ENCODE data around the gene DNAJB8. TPM values are rescaled to one million over a fixed set of nuclear protein-coding genes. Genes with fewer than 3 reads are reported as not detected.

DNAJB8 gene
- total RNA-seq, 1 experiment from 2014 or later: not detected

DNA sequence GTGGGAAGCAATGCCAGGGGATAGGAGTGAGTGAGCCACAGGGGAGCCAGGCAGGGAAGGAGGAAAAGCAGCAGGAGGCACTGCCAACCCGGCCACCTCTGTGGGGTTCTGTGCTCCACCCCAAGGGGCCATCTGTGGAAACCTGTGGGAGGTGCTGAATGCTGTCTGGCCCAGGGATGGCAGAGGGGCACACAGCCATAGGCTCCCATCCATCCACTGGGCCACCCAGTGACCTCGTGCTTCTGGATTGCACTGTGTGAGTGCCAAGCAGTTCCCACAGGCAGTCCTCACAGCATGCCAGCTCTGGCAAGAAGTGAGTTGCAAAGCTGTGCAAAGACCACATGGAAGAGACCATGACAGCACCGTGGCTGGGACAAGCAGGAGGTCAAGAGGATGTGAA is 27.5 kb downstream of the DNAJB8 start:
- no peak overlapping the region for H3K4me3 Mint-ChIP-seq

More for the DNA sequence above, 27.5 kb downstream of the DNAJB8 start:
- no peak overlapping the region for H4K5ac ChIP-seq (ENCODE audit: insufficient read length, low read depth, low read length)
- no peak overlapping the region for H4K91ac ChIP-seq (ENCODE audit: insufficient read length, low read depth, low read length)
- H3K27me3 ChIP-seq (ENCODE audit: insufficient read depth, low read length): 0 out of 2 replicates have a peak, but pooled peaks cover 2% of the 10 kb centered on the region
- TF ChIP-seq, protein P1, sequence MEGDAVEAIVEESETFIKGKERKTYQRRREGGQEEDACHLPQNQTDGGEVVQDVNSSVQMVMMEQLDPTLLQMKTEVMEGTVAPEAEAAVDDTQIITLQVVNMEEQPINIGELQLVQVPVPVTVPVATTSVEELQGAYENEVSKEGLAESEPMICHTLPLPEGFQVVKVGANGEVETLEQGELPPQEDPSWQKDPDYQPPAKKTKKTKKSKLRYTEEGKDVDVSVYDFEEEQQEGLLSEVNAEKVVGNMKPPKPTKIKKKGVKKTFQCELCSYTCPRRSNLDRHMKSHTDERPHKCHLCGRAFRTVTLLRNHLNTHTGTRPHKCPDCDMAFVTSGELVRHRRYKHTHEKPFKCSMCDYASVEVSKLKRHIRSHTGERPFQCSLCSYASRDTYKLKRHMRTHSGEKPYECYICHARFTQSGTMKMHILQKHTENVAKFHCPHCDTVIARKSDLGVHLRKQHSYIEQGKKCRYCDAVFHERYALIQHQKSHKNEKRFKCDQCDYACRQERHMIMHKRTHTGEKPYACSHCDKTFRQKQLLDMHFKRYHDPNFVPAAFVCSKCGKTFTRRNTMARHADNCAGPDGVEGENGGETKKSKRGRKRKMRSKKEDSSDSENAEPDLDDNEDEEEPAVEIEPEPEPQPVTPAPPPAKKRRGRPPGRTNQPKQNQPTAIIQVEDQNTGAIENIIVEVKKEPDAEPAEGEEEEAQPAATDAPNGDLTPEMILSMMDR (conservative IDR thresholded peaks at IDR 0.05): no peak
- no peak for DNase-seq
- no peak overlapping the region for H2AK5ac ChIP-seq (ENCODE audit: insufficient read length, low read length)
- no peaks in the 10 kb centered on the region for H3K79me2 ChIP-seq (ENCODE audit: insufficient read depth, low read length)
- H3K23me2 ChIP-seq (ENCODE audit: insufficient read length, low read depth, low read length, poor library complexity, severe bottlenecking): no peaks in the 10 kb centered on the region
- no peak overlapping the region for H2BK5ac ChIP-seq (ENCODE audit: insufficient read length, low read length)
- no peak overlapping the region for H3T11ph ChIP-seq (ENCODE audit: low read length)
- no peak overlapping the region for H3K23ac ChIP-seq (ENCODE audit: insufficient read length, low read depth, low read length)
- no peaks in the 10 kb centered on the region for H3K9me3 ChIP-seq (ENCODE audit: control insufficient read depth, low read depth, low read length)
- H3K27ac Mint-ChIP-seq: no peak overlapping the region
- H3K18ac ChIP-seq (ENCODE audit: insufficient read length, low read depth, low read length): no peak overlapping the region
- H3K4me1 Mint-ChIP-seq: peaks cover 27 to 30% of the 10 kb centered on the region in 2 experiments
- no peak overlapping the region for H2BK12ac ChIP-seq (ENCODE audit: insufficient read length, low read depth, low read length)
- H3K4me2 ChIP-seq (ENCODE audit: insufficient read depth, insufficient read length, low read length): no peak overlapping the region
- H2AFZ ChIP-seq (ENCODE audit: low read length): no peak overlapping the region
- no peak overlapping the region for H2BK15ac ChIP-seq (ENCODE audit: low read depth, low read length)
- no peaks in the 10 kb centered on the region for H3K9me3 Mint-ChIP-seq
- H4K8ac ChIP-seq (replicated peaks; ENCODE audit: insufficient read length, low read depth, low read length): no peak overlapping the region
- WGBS (ENCODE audit: extremely low coverage, insufficient read length, low lambda C conversion rate): no CpG with 5 or more reads among the region's 3 CpGs
- no peak overlapping the region for H3K9ac ChIP-seq (ENCODE audit: extremely low read depth, insufficient read length, low read length)
- H3K27ac ChIP-seq (ENCODE audit: insufficient read length, low read depth, low read length): no peak overlapping the region
- no peaks in the 10 kb centered on the region for H3K79me1 ChIP-seq (ENCODE audit: insufficient read depth, low read depth, low read length, poor library complexity, severe bottlenecking)
- H4K20me1 ChIP-seq (ENCODE audit: control insufficient read depth, insufficient read depth, insufficient read length): no peaks in the 10 kb centered on the region
- no peak overlapping the region for H3K4ac ChIP-seq (ENCODE audit: low read depth, low read length)
- H3K56ac ChIP-seq (ENCODE audit: insufficient read length, low read depth, low read length): no peak overlapping the region
- no peaks in the 10 kb centered on the region; the same call in 1 of the 2 replicates for H3K4me1 ChIP-seq (ENCODE audit: insufficient read depth, low read length)
- no peak overlapping the region for H2BK120ac ChIP-seq (ENCODE audit: low read depth, low read length, poor library complexity, severe bottlenecking)
- no peaks in the 10 kb centered on the region for H3K36me3 Mint-ChIP-seq (ENCODE audit: insufficient read depth in 1 of 3, low read depth in 3 of 3)
- H3K27me3 Mint-ChIP-seq (ENCODE audit: low read depth): peaks cover 77% of the 10 kb centered on the region
- H3K14ac ChIP-seq (ENCODE audit: insufficient read depth, low read length): no peak overlapping the region
- no peak overlapping the region for H2BK20ac ChIP-seq (ENCODE audit: low read depth, low read length, poor library complexity, severe bottlenecking)

All from H9 (cell line).